Aortic smooth muscle cell (primary cell): ENCODE measurements around the gene MKI67. TPM values are rescaled to one million over a fixed set of nuclear protein-coding genes. Genes with fewer than 3 reads are reported as not detected.

ENCODE experiments used
- total RNA-seq: library from RNA; depleted of rRNA; stranded (reverse); fragments of >200 nt; gene quantifications from 2 replicates; pipeline ENCODE4 v1.2.3, GENCODE V29; 2014

Gene MKI67, protein sequence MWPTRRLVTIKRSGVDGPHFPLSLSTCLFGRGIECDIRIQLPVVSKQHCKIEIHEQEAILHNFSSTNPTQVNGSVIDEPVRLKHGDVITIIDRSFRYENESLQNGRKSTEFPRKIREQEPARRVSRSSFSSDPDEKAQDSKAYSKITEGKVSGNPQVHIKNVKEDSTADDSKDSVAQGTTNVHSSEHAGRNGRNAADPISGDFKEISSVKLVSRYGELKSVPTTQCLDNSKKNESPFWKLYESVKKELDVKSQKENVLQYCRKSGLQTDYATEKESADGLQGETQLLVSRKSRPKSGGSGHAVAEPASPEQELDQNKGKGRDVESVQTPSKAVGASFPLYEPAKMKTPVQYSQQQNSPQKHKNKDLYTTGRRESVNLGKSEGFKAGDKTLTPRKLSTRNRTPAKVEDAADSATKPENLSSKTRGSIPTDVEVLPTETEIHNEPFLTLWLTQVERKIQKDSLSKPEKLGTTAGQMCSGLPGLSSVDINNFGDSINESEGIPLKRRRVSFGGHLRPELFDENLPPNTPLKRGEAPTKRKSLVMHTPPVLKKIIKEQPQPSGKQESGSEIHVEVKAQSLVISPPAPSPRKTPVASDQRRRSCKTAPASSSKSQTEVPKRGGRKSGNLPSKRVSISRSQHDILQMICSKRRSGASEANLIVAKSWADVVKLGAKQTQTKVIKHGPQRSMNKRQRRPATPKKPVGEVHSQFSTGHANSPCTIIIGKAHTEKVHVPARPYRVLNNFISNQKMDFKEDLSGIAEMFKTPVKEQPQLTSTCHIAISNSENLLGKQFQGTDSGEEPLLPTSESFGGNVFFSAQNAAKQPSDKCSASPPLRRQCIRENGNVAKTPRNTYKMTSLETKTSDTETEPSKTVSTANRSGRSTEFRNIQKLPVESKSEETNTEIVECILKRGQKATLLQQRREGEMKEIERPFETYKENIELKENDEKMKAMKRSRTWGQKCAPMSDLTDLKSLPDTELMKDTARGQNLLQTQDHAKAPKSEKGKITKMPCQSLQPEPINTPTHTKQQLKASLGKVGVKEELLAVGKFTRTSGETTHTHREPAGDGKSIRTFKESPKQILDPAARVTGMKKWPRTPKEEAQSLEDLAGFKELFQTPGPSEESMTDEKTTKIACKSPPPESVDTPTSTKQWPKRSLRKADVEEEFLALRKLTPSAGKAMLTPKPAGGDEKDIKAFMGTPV (N-terminal part only)
- total RNA-seq: 12.4 and 15.7 TPM in 2 replicates

DNA sequence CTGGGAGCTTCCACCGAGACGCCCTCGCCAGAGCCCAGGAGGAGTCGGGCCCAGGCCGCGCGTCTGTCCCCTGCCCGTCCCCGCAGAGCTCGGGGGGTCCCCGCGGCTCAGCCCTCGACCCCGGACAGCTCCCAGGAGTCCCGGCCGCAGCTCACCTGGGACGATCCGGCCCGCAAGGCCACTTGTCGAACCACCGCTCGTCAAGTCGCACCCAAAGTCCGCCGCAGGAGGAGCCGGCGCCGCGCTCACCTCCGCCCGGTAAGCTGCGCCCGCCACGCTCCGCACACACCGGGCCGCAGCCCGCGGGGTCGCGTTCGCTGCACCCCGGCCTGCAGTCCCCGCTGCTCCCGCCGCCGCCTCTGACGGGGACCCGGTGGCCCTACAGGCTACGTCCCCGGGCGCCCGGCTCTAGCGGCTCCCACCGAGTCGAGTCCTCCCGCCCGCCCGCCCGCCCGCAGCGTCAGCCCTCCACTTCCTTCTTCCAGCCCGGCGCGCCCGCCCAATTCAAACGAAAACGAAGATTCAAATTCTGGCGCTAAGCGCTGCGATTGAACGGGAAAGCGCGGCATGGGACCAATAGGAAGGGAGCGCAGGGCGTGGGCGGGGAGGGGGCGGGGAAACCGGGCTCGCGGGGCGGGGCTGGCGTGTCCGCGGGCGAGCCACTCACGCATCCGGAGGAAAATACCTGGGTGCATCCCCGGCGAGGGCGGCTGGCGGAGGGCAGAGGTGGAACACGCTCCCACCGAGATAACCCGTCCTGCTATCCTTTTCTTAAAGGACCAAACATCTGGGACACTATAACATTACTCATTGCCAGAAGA is at the start of gene MKI67:
TSS of gene MKI67 (minus strand) at position 480 of the 821 bp plus-strand sequence. CDS start 756 bp downstream, outside the sequence.

Other genes starting within 250 kb of the MKI67 start
- not detected in 2 replicates for gene CLRN3, start 233.5 kb downstream of the MKI67 start, total RNA-seq
- 1.7 and 3.8 TPM in 2 replicates for gene PTPRE, start 219.3 kb downstream of the MKI67 start, total RNA-seq